ENCODE measurements around the gene LRRC14B.

- TF ChIP-seq POLR2A (IDR thresholded peaks at IDR 0.05) (no peak), CTCF (IDR thresholded peaks at IDR 0.05) (no peak)
Measured at GRCh38 chr5:192970-193831, 1.9 kb downstream of the LRRC14B start.

Data from sigmoid colon (tissue), 3 donors.